Memory B cell (primary cell): ENCODE measurements around the gene MAP2K2.

Source experiments
- ATAC-seq: fragments of 150-1000 bp; cut with Tn5 transposase; 2 replicates; pipeline ENCODE4 v1.10.0; 2021; ENCODE audit warnings: low read depth, mild to moderate bottlenecking, moderate library complexity
- DNase-seq, 2 donors: peaks; one replicate each; pipeline ENCODE4 v3.0.0; 2022; ENCODE audit warnings: low spot score in 2 of 2
- H3K27ac Mint-ChIP-seq: one replicate; pipeline ENCODE4 v1.8.0; 2022; ENCODE audit warnings: mild to moderate bottlenecking, moderate library complexity, mixed read lengths
- H3K27me3 Mint-ChIP-seq: one replicate; pipeline ENCODE4 v1.8.0; 2022; ENCODE audit warnings: mixed read lengths
- H3K36me3 Mint-ChIP-seq: one replicate; pipeline ENCODE4 v1.8.0; 2022; ENCODE audit warnings: mild to moderate bottlenecking, mixed read lengths
- H3K4me1 Mint-ChIP-seq: one replicate; pipeline ENCODE4 v1.8.0; 2022; ENCODE audit warnings: mixed read lengths
- H3K4me3 Mint-ChIP-seq: one replicate; pipeline ENCODE4 v1.8.0; 2022; ENCODE audit warnings: mild to moderate bottlenecking, moderate library complexity, mixed read lengths
- H3K9me3 Mint-ChIP-seq: one replicate; pipeline ENCODE4 v1.8.0; 2022; ENCODE audit warnings: mixed read lengths

Gene MAP2K2

DNA sequence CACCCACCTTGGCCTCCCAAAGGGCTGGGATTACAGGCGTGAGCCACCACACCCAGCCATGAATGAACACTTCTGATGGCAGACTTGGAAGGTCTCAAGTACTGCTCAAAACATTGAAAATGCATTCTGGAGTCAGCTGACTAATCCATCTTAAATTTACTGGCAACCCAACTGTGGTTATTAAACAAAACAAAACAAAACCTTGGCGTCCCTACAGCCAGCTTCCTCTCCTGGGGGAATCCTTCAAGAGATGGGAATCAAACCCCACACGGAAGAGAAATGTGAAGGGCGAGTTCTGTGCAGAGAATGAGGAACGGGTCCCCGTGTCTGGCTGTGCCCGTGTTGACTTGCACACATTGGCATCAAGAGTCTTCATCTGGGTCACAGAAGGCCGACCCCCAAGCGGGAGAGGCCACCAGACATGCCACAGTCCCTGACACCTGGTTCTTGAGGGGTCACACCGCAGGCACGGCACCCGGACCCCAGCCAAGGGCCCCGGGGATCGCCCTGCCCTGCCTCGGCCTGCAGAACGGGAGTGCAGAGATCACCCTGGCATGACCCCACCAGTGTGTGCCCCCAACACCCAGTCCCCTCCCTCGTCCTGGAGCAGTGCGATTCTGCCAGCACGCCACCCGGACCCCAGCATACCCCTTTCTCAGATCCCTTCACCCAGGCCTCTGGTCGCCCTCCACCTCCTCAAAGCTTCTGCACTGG is 3.2 kb downstream of the MAP2K2 start:
- Mint-ChIP-seq H3K4me3 (no peak overlapping the region), H3K27me3 (no peaks in the 10 kb centered on the region), H3K27ac (no peak overlapping the region), H3K36me3 (peaks cover 11% of the 10 kb centered on the region), H3K9me3 (no peaks in the 10 kb centered on the region), H3K4me1 (peaks cover 29% of the 10 kb centered on the region)
- ATAC-seq (no peak), DNase-seq (no peak)

DNA sequence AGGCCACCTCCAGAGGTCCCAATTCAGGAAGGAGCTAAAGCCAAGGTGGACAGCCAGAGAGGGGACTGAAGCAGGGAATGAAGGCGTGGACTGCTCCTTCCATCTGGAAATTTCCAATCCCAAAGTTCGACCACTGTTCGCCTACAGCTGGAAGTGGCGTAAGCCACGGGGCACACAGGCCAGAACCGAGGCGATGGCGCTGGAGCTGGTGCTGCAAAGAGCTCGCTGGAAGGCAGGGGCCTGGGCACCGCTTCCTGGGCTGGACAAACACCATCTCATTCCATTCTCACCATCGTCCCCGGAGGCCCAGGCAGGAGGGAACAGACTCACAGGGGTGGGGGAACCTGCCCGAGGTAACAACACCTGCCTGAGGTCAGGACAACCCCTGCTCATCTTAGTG is 4.2 kb downstream of the MAP2K2 start:
- H3K36me3 Mint-ChIP-seq = peaks cover 11% of the 10 kb centered on the region
- H3K4me1 Mint-ChIP-seq = peaks cover 37% of the 10 kb centered on the region
- H3K4me3 Mint-ChIP-seq = no peak overlapping the region
- ATAC-seq (no peak), DNase-seq (no peak)
- no peaks in the 10 kb centered on the region for H3K9me3 Mint-ChIP-seq
- no peaks in the 10 kb centered on the region for H3K27me3 Mint-ChIP-seq
- H3K27ac Mint-ChIP-seq = no peak overlapping the region

DNA sequence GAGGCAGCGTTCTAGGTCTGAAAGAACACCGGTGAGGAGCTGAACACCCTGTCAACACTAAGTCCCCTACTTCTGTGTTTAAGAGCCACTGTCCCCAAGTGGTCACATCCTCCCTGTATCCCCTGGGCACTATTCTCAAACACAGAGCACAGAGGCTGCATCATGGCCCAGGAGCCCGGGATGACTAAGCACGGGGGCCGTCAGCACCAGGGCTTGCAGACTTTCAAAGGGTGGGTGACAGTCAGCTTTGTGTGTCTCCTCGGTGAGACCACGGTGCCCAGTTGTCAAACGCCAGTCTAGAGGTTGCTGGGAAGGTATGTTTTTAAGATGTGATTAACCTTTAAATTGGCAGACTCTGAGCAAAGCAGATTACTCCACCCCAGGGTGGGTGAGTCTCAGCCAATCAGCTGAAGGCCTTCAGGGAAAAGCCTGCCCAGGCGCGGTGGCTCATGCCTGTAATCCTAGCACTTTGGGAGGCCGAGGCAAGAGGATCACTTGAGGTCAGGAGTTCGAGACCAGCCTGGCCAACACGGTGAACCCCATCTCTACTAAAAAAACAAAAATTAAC is 8.0 kb downstream of the MAP2K2 start:
- Mint-ChIP-seq H3K36me3 (peaks cover 15% of the 10 kb centered on the region), H3K4me1 (peaks cover 28% of the 10 kb centered on the region), H3K9me3 (no peaks in the 10 kb centered on the region), H3K4me3 (peak overlapping the region; percentile 73), H3K27ac (peak overlapping the region; percentile 80), H3K27me3 (no peaks in the 10 kb centered on the region)
- ATAC-seq (no peak), DNase-seq (no peak)

DNA sequence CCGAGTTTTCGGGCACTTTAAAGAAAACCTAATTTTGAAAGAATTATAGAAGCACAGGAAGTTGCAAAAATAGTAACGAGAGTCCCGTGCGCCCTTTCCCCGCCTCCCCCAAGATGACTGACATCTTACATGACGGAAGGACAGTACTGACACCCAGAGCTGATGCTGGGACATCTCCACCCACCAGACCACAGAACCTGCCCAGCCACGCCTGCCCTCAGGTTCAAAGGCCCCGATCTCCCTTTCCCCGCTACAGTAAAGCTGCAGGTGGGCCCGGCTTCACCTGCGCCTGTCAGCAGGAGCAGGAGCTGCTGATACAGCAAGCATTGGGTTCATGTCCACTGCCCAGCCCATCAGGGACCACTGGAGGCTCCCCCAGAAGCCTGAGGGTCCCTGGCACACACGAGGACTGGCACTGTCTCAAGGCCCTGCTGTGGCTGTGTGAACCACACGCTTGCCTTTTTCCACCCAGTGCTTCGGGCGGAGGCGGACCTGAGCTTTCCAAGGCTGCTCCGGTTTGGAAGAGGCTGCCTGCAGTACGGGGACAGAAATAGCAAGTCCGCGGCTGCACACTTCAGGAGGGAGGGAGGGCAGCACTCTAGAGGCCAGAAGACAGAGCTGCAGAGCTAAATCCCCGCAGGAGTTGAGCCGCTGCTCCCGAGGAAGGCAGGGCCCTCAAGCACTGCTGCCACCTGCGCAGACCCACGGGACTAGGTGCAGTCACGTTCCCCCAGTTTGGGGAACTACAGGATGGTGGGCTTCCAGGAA is 8.7 kb downstream of the MAP2K2 start:
- H3K36me3 Mint-ChIP-seq = peaks cover 17% of the 10 kb centered on the region
- H3K4me3 Mint-ChIP-seq = peak overlapping the region; percentile 73
- peak overlapping the region; percentile 80 for H3K27ac Mint-ChIP-seq
- H3K9me3 Mint-ChIP-seq = no peaks in the 10 kb centered on the region
- H3K4me1 Mint-ChIP-seq = peaks cover 30% of the 10 kb centered on the region
- DNase-seq = peak; percentile 33 to 35
- no peaks in the 10 kb centered on the region for H3K27me3 Mint-ChIP-seq
- peak; percentile 93 for ATAC-seq

DNA sequence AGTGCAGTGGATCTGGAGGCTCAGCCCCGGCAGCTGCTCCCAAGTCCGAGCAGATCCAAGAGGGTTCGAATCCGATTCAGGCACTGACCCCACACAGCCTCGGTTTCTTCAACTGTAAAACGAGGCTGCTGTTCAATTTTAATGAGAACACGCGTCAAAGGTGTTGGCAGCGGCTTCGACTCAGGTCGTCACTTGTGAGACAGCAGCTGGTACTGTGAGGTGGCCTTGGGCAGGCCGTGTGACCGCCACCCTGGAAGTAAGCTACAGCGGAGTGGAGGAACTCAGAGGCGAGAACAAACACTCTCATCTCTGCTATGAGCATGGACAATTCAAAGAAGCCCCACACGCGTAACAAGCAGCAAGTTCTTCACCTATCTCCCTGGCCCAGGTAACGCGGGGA is 9.7 kb downstream of the MAP2K2 start:
- H3K27ac Mint-ChIP-seq = peak overlapping the region; percentile 63
- H3K4me3 Mint-ChIP-seq = peak overlapping the region; percentile 3
- peaks cover 32% of the 10 kb centered on the region for H3K4me1 Mint-ChIP-seq

DNA sequence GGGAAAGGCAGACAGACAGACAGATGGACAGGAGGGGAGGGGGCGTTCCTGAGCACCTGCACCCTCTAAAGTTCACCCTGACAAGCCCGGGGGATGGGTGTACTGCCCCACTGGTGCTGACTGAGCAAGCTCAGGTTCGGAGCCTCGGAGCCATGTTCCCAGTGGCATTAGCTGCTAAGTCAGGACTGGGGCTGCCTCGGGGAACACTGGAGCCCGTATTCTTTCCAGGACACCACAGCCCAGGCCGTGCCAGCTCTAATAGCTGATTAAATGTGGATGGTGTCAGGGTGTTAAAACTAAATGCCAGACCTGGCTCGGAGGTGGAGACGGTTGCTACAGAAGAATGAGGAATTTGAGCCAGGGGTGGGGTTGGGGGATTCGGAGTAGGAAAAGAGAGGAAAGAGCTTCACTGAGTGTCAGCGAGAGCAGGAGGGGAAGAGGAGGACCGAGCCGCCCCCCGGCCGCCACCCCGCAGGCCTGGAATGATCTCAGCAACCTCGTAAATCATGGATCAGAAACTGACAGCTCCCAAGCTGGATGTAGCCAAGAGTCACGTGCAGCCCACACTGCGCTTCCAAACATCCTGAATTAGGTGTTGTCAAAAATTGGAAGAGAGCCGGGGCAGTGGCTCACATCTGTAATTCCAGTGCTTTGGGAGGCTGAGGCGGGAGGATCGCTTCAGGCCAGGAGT is 10.4 kb downstream of the MAP2K2 start:
- H3K27ac Mint-ChIP-seq = peak overlapping the region; percentile 28
- peaks cover 39% of the 10 kb centered on the region for H3K4me1 Mint-ChIP-seq
- H3K9me3 Mint-ChIP-seq = no peaks in the 10 kb centered on the region
- no peak for DNase-seq
- peaks cover 15% of the 10 kb centered on the region for H3K36me3 Mint-ChIP-seq
- no peak for ATAC-seq
- H3K27me3 Mint-ChIP-seq = no peaks in the 10 kb centered on the region
- H3K4me3 Mint-ChIP-seq = peak overlapping the region; percentile 59

More for the DNA sequence above, 9.7 kb downstream of the MAP2K2 start:
- Mint-ChIP-seq H3K36me3 (peaks cover 15% of the 10 kb centered on the region), H3K9me3 (no peaks in the 10 kb centered on the region), H3K27me3 (no peaks in the 10 kb centered on the region)
- ATAC-seq = no peak
- DNase-seq = no peak

DNA sequence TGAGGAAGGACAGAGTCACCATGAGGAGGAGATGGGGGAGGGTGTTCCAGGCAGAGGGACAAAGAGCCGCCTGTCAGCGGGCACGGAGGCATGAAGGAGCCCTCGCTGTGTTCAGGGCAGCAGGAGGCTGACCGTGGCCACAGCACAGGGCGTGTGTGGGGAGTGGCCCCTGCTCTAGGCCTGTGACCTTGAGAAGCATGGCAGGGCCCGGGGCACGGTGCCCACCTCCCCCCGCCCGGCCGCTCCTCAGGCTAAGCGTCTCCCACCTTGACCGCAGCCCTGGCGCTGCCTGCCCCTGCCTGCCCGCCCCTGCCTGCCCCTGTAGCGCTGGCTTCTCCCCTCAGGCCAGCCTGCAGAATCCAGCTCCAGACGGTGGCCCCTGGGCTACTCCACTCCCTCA is 11.6 kb downstream of the MAP2K2 start:
- Mint-ChIP-seq H3K36me3 (peaks cover 12% of the 10 kb centered on the region), H3K27me3 (no peaks in the 10 kb centered on the region), H3K27ac (no peak overlapping the region), H3K4me3 (no peak overlapping the region), H3K9me3 (no peaks in the 10 kb centered on the region), H3K4me1 (peaks cover 37% of the 10 kb centered on the region)
- no peak for DNase-seq
- no peak for ATAC-seq

DNA sequence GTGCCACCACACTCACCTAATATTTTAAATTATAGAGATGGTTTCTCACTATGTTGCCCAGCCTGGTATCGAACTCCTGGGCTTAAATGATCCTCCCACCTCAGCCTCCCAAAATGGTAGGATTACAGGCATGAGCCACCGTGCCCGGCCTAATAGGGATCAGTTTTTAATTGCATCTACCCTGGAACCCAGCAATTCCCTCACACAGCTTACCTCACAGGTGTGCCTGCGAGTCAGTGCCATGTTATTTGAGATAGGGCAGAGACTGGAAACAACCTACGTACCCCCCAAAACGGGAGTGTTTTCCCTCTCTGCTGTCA is 14.3 kb downstream of the MAP2K2 start:
- peaks cover 17% of the 10 kb centered on the region for H3K36me3 Mint-ChIP-seq
- ATAC-seq = no peak
- no peak for DNase-seq
- peak overlapping the region; percentile 92 for H3K27ac Mint-ChIP-seq
- H3K9me3 Mint-ChIP-seq = no peaks in the 10 kb centered on the region
- no peaks in the 10 kb centered on the region for H3K27me3 Mint-ChIP-seq
- peak overlapping the region; percentile 11 for H3K4me3 Mint-ChIP-seq
- H3K4me1 Mint-ChIP-seq = peaks cover 31% of the 10 kb centered on the region

DNA sequence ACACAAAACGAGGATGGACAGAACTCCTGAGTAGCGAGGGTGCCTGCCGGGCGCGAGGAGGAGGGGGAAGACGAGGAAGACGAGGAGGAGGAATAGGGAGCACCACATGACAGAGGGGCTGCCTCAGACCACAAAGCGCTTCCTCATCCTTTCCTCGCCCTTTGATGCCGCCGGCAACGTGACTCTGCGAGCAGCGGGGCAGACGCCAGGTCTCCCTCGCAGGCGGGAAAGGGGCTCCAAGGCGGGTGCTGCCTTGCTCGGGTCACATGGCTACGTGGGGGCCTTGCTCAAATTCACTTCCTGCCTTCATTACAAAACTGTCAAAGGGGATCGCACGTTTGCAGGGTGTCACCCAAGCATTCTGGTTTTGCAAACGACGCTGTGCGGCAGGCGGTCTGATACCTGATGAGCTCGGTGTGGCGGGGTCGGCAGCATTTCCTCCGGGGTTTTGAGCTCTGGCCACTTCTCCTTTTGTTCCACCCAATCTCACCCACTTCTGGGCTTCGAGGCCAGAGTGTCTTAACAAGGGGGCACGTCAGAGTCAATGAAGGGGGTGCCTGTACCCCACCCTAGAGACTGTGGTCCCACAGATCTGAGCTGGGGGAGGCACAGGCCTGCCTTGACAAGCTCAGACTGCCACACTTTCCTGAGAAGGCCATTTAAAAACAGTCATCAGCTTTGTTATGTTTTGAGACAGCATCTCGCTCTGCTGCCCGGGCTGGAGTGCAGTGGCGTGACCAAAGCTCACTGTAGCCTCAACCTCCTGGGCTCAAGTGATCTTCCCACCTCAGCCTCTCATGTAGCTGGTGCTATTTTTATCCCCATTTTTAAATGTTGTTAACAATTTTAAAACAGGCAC is 14.9 kb downstream of the MAP2K2 start:
- H3K9me3 Mint-ChIP-seq = no peaks in the 10 kb centered on the region
- no peaks in the 10 kb centered on the region for H3K27me3 Mint-ChIP-seq
- H3K36me3 Mint-ChIP-seq = peaks cover 17% of the 10 kb centered on the region
- H3K27ac Mint-ChIP-seq = peak overlapping the region; percentile 92
- ATAC-seq = peak; percentile 87
- peak overlapping the region; percentile 75 for H3K4me3 Mint-ChIP-seq
- DNase-seq = peak; percentile 70 to 84
- peaks cover 28% of the 10 kb centered on the region for H3K4me1 Mint-ChIP-seq

DNA sequence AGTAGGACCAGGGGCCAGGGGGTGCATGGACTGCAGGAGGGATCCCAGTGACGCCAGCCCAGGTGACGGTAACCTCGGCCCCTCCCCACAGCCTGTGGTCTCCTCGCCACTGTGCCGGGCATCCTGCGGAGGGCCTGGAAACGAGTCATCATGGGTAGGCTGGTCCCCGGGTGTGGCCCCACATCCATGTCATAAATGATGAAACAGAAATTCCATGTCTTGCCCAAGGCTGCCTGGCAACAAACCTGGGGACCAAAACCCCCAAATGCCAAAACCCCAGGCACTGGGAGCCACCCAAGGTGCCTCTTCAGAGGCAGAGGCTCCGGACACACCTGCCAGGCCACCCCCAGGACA is 20.9 kb downstream of the MAP2K2 start:
- ATAC-seq (no peak), DNase-seq (no peak)
- Mint-ChIP-seq H3K9me3 (no peaks in the 10 kb centered on the region), H3K4me1 (peaks cover 5% of the 10 kb centered on the region), H3K27me3 (no peaks in the 10 kb centered on the region), H3K36me3 (peaks cover 14% of the 10 kb centered on the region), H3K4me3 (no peak overlapping the region), H3K27ac (no peak overlapping the region)

DNA sequence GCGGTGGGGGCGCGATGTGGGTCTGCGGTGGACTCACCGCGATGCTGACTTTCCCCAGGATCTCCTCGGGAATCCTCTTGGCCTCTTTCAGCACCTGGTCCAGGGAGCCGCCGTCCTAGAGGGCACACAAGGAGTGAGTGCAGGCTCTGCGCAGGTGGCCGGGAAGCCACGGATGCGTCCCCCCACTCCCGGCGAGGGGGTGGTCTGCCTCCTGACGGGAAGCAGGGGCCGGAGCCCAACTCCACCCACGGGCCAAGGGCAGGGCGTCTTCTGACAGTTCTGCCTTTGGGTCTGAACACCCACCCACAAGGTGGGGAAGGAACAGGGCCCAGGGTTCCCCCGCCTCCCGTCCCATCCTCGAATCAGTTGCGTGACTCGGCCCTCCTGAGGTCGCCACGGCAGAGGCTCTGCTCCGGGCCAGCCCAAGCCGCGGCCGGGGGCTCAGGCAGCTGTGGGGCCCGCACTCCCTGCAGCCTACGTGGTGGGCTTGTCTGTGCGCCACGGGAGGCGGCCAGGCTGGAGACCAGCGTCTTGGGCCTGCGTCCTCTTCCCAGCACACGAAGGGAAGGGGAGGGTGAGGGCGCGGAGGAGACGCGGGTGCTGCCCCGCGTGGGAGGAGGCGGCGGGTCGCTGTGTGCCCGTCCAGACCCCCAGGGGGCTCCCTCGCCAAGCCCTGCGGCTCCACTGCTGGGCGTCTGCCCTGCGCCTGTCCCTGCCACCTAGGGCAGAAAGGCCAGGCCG is 21.4 kb downstream of the MAP2K2 start:
- Mint-ChIP-seq H3K4me3 (no peak overlapping the region), H3K9me3 (no peaks in the 10 kb centered on the region), H3K4me1 (peaks cover 5% of the 10 kb centered on the region), H3K27ac (no peak overlapping the region), H3K36me3 (peaks cover 13% of the 10 kb centered on the region), H3K27me3 (no peaks in the 10 kb centered on the region)
- ATAC-seq = no peak
- DNase-seq = no peak

DNA sequence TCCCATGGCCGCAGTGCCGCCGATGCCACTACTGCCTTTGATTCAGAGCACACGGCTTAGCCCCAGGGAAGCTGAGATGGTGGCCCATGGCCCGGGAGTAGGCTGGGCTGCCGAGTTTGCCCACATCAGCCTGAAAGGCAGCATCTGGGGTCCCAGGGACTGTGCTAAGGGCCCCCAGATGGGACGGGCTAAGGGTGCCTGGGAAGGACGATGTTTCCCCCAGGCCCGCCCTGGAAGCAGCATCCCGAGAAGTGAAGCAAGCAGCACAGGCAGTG is 22.5 kb downstream of the MAP2K2 start:
- H3K27ac Mint-ChIP-seq = no peak overlapping the region

More for the DNA sequence above, 22.5 kb downstream of the MAP2K2 start:
- H3K4me1 Mint-ChIP-seq = peaks cover 3% of the 10 kb centered on the region
- DNase-seq = no peak
- no peak for ATAC-seq
- peaks cover 12% of the 10 kb centered on the region for H3K36me3 Mint-ChIP-seq
- no peaks in the 10 kb centered on the region for H3K9me3 Mint-ChIP-seq
- H3K4me3 Mint-ChIP-seq = no peak overlapping the region
- H3K27me3 Mint-ChIP-seq = no peaks in the 10 kb centered on the region
